ACHN (cell line): ENCODE measurements around the gene MSANTD3.
"Not testable (repeated sequence)": the region's sequence is repeated elsewhere in the genome, so short reads cannot be mapped to it uniquely, and the experiment has no call there.

Experiments used
- DNase-seq: peaks from one replicate; pipeline ENCODE4 v3.0.0-alpha.2; 2015
- in situ Hi-C: cut with HindIII; loops from 2 replicates; pipeline ENCODE4 v1.10.0; 2017; ENCODE audit warnings: low sequenced_read_pairs, low pct_ligation_motif_present, low pct_unique_long_range_greater_than_20kb

Gene MSANTD3

GRCh38 chr9:100426189-100426529 is 784 bp upstream of the MSANTD3 start:
- peak; percentile 19 for DNase-seq
- in situ Hi-C loops = no loop called here

GRCh38 chr9:100427366-100428263 is 672 bp downstream of the MSANTD3 start:
- DNase-seq = peak; percentile 66
- in situ Hi-C loops = no loop called here

GRCh38 chr9:100428871-100429654 is 2.1 kb downstream of the MSANTD3 start:
- DNase-seq = peak; percentile 97
- in situ Hi-C loops = no loop called here

- DNase-seq = no peak
- in situ Hi-C loops = no loop called here
Measured at GRCh38 chr9:100430286-100430940, 3.5 kb downstream of the MSANTD3 start.

- no peak for DNase-seq
- in situ Hi-C loops = no loop called here
Measured at GRCh38 chr9:100431886-100432285, 4.9 kb downstream of the MSANTD3 start.

- no peak for DNase-seq
- in situ Hi-C loops = no loop called here
Measured at GRCh38 chr9:100432736-100433135, 5.8 kb downstream of the MSANTD3 start.

- in situ Hi-C loops = no loop called here
- DNase-seq = no peak
Measured at GRCh38 chr9:100436571-100436970, 9.6 kb downstream of the MSANTD3 start.

- in situ Hi-C loops = no loop called here
- DNase-seq = peak; percentile 76
Measured at GRCh38 chr9:100437860-100438805, 11.2 kb downstream of the MSANTD3 start.

GRCh38 chr9:100440071-100440470 is 13.1 kb downstream of the MSANTD3 start:
- in situ Hi-C loops = no loop called here

GRCh38 chr9:100440487-100440886 is 13.5 kb downstream of the MSANTD3 start:
- DNase-seq, in situ Hi-C loops: not testable (repeated sequence)

More at GRCh38 chr9:100440071-100440470, 13.1 kb downstream of the MSANTD3 start:
- peak; percentile 46 for DNase-seq

GRCh38 chr9:100441911-100442361 is 15.0 kb downstream of the MSANTD3 start:
- in situ Hi-C loops = no loop called here
- peak; percentile 46 for DNase-seq

GRCh38 chr9:100443781-100444768 is 17.1 kb downstream of the MSANTD3 start:
- DNase-seq = no peak

GRCh38 chr9:100445161-100445902 is 18.4 kb downstream of the MSANTD3 start:
- no peak for DNase-seq
- in situ Hi-C loops = no loop called here

More at GRCh38 chr9:100443781-100444768, 17.1 kb downstream of the MSANTD3 start:
- in situ Hi-C loops = no loop called here

GRCh38 chr9:100445903-100446549 is 19.1 kb downstream of the MSANTD3 start:
- DNase-seq = no peak
- in situ Hi-C loops = no loop called here

GRCh38 chr9:100447041-100447440 is 20.1 kb downstream of the MSANTD3 start:
- in situ Hi-C loops = no loop called here
- no peak for DNase-seq

GRCh38 chr9:100448266-100448665 is 21.3 kb downstream of the MSANTD3 start:
- DNase-seq = no peak
- in situ Hi-C loops = no loop called here
